HEK293T (cell line): ENCODE data around the gene C14orf180.

ENCODE experiments used
- ARNT ChIP-seq: fragments of 450-650 bp; IDR thresholded peaks from 2 replicates; pipeline ENCODE4 v1.6.1; 2017; ENCODE audit warnings: mild to moderate bottlenecking
- ELF4 ChIP-seq: fragments of 450-650 bp; IDR thresholded peaks from 2 replicates; pipeline ENCODE4 v1.6.1; 2017; ENCODE audit warnings: antibody characterized with exemption
- FOXK2 ChIP-seq: fragments of 450-650 bp; IDR thresholded peaks from 2 replicates; pipeline ENCODE4 v1.6.1; 2016; ENCODE audit warnings: mild to moderate bottlenecking
- HDGF ChIP-seq: fragments of 450-650 bp; IDR thresholded peaks from 2 replicates; pipeline ENCODE4 v1.6.1; 2017; ENCODE audit warnings: antibody characterized with exemption, borderline replicate concordance
- L3MBTL2 ChIP-seq: fragments of 450-650 bp; conservative IDR thresholded peaks from 2 replicates; pipeline ENCODE4 v1.6.1; 2016; ENCODE audit warnings: mild to moderate bottlenecking
- LEF1 ChIP-seq: fragments of 450-650 bp; IDR thresholded peaks from 2 replicates; pipeline ENCODE4 v1.6.1; 2017; ENCODE audit warnings: mild to moderate bottlenecking, borderline replicate concordance
- NFRKB ChIP-seq: fragments of 450-650 bp; IDR thresholded peaks from 2 replicates; pipeline ENCODE4 v1.6.1; 2016; ENCODE audit warnings: mild to moderate bottlenecking, moderate library complexity
- SP1 ChIP-seq: fragments of 450-650 bp; IDR thresholded peaks from 2 replicates; pipeline ENCODE4 v1.6.1; 2017

DNA sequence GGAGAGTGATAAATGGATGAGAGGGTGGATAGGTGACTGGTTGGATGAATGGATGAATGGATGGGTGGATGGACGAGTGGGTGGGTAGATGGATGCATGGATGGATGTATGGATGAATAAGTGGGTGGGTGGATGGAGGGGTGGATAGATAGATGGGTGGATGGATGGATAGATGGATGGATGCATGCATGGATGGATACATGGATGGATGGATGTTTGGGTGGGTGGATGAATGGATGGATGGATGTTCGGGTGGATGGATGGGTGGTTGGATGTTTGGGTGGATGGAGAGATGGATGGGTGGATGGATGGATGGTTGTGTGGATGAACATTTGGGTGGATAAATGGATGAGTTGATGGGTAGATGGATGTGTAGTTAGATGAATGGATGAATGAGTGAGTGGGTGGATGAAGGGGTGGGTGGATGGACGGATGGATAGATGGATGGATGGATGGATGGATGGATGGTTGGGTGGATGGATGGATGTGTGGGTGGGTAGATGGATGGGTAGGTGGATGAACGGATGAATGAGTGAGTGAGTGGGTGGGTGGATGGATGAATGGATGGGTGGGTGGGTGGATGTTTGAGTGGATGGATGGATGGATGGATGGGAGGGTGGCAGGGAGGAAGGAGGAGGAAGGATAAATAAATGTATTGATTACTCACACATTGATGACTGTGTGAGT lies 34.7 kb downstream of the C14orf180 start:
- TF ChIP-seq NFRKB (no peak), FOXK2 (no peak), L3MBTL2 (no peak), HDGF (no peak), SP1 (no peak), LEF1 (no peak), ELF4 (no peak), ARNT (no peak)
